Measurements from ENCODE around the gene NPTXR. TPM values are rescaled to one million over a fixed set of nuclear protein-coding genes. Genes with fewer than 3 reads are reported as not detected.

NPTXR gene
- total and polyA plus RNA-seq, 2 experiments from 2014 or later: 0.99 to 2.7 TPM

DNA sequence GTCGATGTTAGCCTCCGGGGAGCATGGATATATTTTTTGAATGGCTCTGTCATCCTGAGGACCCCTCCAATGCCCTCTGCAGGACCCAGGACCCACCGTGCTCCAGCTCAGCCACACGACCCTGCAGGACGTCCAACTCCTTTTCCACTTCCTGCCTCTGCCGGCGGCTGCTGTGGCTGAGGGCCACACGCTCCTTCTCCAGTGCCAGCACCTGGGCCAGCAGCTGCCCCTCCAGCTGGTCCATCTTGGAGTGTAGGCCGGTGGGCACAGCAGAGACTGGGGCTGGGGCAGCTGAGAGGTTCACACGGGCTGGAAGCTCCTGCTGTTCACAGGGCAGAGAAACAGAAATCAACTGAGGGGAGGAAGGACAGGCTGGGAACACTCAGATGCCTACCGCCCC, 15.6 kb downstream of the NPTXR start:
- Histone ChIP-seq H3K4me3 (no peak overlapping the region), H3K9me3 (ENCODE audit: low read depth) (no peaks in the 10 kb centered on the region), H4K20me1 (ENCODE audit: insufficient read depth) (no peaks in the 10 kb centered on the region), H3K9ac (no peak overlapping the region), H3K36me3 (ENCODE audit: low read depth) (no peaks in the 10 kb centered on the region), H3K27ac (no peak overlapping the region), H3K4me2 (ENCODE audit: unreplicated experiment) (no peak overlapping the region), H3K9me2 (ENCODE audit: insufficient read depth) (no peaks in the 10 kb centered on the region), H3F3A (ENCODE audit: insufficient read depth) (no peaks in the 10 kb centered on the region), H3K27me3 (replicated peaks; ENCODE audit: insufficient read depth) (no peaks in the 10 kb centered on the region), H3K79me2 (ENCODE audit: insufficient read depth) (no peaks in the 10 kb centered on the region), H3K4me1 (ENCODE audit: insufficient read depth) (no peaks in the 10 kb centered on the region), H2AFZ (no peak overlapping the region)
- in situ Hi-C loops (cut with MboI): no loop called here
- TF ChIP-seq EZH2phosphoT487 (IDR thresholded peaks at IDR 0.05; ENCODE audit: insufficient read depth, low read depth) (no peak), EZH2 (IDR thresholded peaks at IDR 0.05; ENCODE audit: insufficient read depth, poor library complexity, severe bottlenecking) (no peak)
- DNase-seq: no peak
- 67 to 70% methylated on average over 11 of the region's 11 CpGs for WGBS, 2 experiments (ENCODE audit: low coverage in 1 of 2, low lambda C conversion rate in 2 of 2, missing lambda C conversion rate in 2 of 2)

DNA sequence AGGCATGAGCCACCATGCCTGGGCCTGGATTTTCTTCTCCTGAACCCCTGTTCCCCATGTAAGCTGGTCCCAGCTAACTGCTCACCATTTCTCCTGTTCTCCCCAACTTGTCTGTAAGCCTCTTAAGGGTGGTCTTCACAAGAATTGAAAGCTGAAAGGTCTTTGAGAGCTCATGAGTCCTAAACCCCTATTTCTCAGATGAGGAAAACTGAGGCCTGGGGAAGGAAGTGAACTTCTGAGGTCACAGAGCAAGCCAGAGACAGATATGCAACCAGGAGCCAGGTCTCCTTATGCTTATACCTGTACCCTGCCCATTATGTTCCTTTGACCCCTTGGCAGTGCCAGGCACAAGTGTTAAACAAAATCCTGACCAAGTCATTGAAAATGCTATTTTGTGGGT, 16.3 kb downstream of the NPTXR start:
- no peak overlapping the region for H3K9ac ChIP-seq
- no peaks in the 10 kb centered on the region for H4K20me1 ChIP-seq (ENCODE audit: insufficient read depth)
- H3K36me3 ChIP-seq (ENCODE audit: low read depth): no peaks in the 10 kb centered on the region
- in situ Hi-C loops (cut with MboI): no loop called here
- no peaks in the 10 kb centered on the region for H3F3A ChIP-seq (ENCODE audit: insufficient read depth)
- no peak overlapping the region for H3K4me3 ChIP-seq
- H3K79me2 ChIP-seq (ENCODE audit: insufficient read depth): no peaks in the 10 kb centered on the region
- H2AFZ ChIP-seq: no peak overlapping the region
- H3K27ac ChIP-seq: no peak overlapping the region
- TF ChIP-seq EZH2 (IDR thresholded peaks at IDR 0.05; ENCODE audit: insufficient read depth, poor library complexity, severe bottlenecking) (no peak), EZH2phosphoT487 (IDR thresholded peaks at IDR 0.05; ENCODE audit: insufficient read depth, low read depth) (no peak)
- DNase-seq: no peak
- no peaks in the 10 kb centered on the region for H3K9me3 ChIP-seq (ENCODE audit: low read depth)
- H3K4me1 ChIP-seq (ENCODE audit: insufficient read depth): no peaks in the 10 kb centered on the region
- no peaks in the 10 kb centered on the region for H3K9me2 ChIP-seq (ENCODE audit: insufficient read depth)
- no peak overlapping the region for H3K4me2 ChIP-seq (ENCODE audit: unreplicated experiment)
- H3K27me3 ChIP-seq (replicated peaks; ENCODE audit: insufficient read depth): no peaks in the 10 kb centered on the region

DNA sequence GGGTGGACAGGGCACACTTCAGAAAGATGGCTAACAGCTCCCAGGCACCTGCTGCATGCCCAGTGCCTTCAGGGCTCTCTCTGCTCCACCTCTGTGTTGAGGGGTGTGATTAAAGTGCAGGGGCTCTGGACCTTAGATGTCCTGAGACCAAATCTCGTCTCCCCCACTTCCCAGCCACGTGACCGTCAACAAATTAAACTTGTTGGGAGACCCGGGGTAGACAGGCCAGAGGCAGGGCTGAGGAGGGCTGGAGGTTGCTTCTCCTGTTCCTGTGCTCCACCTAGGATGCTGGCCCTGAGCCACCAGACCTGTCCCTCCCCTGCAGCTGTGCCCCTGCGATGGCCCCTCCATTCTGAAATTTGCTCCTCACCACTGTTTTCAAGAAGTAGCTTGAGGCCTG, 17.0 kb downstream of the NPTXR start:
- Histone ChIP-seq H3K79me2 (ENCODE audit: insufficient read depth) (no peaks in the 10 kb centered on the region), H4K20me1 (ENCODE audit: insufficient read depth) (no peaks in the 10 kb centered on the region), H3K4me2 (ENCODE audit: unreplicated experiment) (no peak overlapping the region), H3K9ac (no peak overlapping the region), H3K36me3 (ENCODE audit: low read depth) (no peaks in the 10 kb centered on the region), H3K4me3 (no peak overlapping the region), H3K9me3 (ENCODE audit: low read depth) (no peaks in the 10 kb centered on the region), H3K4me1 (ENCODE audit: insufficient read depth) (no peaks in the 10 kb centered on the region), H3F3A (ENCODE audit: insufficient read depth) (no peaks in the 10 kb centered on the region), H2AFZ (no peak overlapping the region), H3K27me3 (replicated peaks; ENCODE audit: insufficient read depth) (no peaks in the 10 kb centered on the region), H3K27ac (no peak overlapping the region), H3K9me2 (ENCODE audit: insufficient read depth) (no peaks in the 10 kb centered on the region)
- 68% methylated on average over 5 of the region's 5 CpGs for WGBS, 2 experiments (ENCODE audit: low coverage in 1 of 2, low lambda C conversion rate in 2 of 2, missing lambda C conversion rate in 2 of 2)
- no peak for DNase-seq
- TF ChIP-seq EZH2 (IDR thresholded peaks at IDR 0.05; ENCODE audit: insufficient read depth, poor library complexity, severe bottlenecking): no peak
- in situ Hi-C loops (cut with MboI): no loop called here

DNA sequence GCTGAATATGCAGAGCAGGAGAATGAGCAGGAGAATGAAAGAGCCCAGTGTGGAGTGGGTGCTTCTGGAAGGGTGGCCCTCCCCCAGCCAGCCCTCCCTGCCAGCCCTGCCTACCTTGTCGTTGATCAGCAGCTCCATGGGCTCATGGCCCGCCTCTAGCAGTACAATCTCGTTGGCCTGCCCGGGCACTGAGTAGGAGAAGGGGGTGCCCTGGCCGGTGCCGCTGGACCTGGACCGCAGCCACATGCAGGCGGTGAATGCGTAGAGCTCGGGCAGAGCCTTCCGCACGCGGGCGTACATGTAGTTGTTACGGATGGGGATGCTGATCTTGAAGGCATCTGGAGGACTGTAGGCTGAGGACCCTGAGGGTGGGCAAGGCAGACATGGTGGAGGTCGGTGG, 17.4 kb downstream of the NPTXR start:
- Histone ChIP-seq H3K4me1 (ENCODE audit: insufficient read depth) (no peaks in the 10 kb centered on the region), H3K4me2 (ENCODE audit: unreplicated experiment) (no peak overlapping the region), H4K20me1 (ENCODE audit: insufficient read depth) (no peaks in the 10 kb centered on the region), H2AFZ (no peak overlapping the region), H3K4me3 (no peak overlapping the region), H3K9me3 (ENCODE audit: low read depth) (no peaks in the 10 kb centered on the region), H3K27me3 (replicated peaks; ENCODE audit: insufficient read depth) (no peaks in the 10 kb centered on the region), H3K79me2 (ENCODE audit: insufficient read depth) (no peaks in the 10 kb centered on the region), H3K27ac (no peak overlapping the region), H3K36me3 (ENCODE audit: low read depth) (no peaks in the 10 kb centered on the region), H3F3A (ENCODE audit: insufficient read depth) (no peaks in the 10 kb centered on the region), H3K9ac (no peak overlapping the region), H3K9me2 (ENCODE audit: insufficient read depth) (no peaks in the 10 kb centered on the region)
- TF ChIP-seq EZH2 (IDR thresholded peaks at IDR 0.05; ENCODE audit: insufficient read depth, poor library complexity, severe bottlenecking) (no peak), EZH2phosphoT487 (IDR thresholded peaks at IDR 0.05; ENCODE audit: insufficient read depth, low read depth) (no peak)
- WGBS, 2 experiments (ENCODE audit: low coverage in 1 of 2, low lambda C conversion rate in 2 of 2, missing lambda C conversion rate in 2 of 2): 70 to 71% methylated on average over 16 of the region's 16 CpGs
- DNase-seq: no peak
- in situ Hi-C loops (cut with MboI): no loop called here

DNA sequence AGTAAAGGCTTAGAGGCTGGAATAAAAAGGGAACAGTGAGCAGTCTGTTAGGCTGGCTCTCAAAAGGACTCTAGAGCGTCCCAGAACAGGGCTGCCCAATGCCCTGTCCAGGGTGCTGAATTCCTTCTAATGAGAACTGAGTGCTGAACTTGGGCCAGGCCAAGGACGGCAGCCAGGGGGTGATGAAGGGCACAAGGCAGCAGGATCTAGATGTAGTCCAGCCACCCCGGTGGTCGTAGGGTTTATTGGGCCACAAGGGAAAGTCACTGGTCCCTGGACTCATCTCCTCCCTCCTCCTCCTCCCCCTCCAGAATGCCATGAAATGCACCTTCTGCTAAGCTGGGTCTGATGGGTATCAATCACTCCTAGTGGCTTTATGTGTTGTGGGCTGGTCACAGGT, 19.2 kb downstream of the NPTXR start:
- in situ Hi-C loops (cut with MboI): no loop called here
- peak; percentile 88 for DNase-seq
- Histone ChIP-seq H3K4me3 (no peak overlapping the region), H3K9me3 (ENCODE audit: low read depth) (no peaks in the 10 kb centered on the region), H3K9me2 (ENCODE audit: insufficient read depth) (no peaks in the 10 kb centered on the region), H2AFZ (no peak overlapping the region), H3K27me3 (replicated peaks; ENCODE audit: insufficient read depth) (no peaks in the 10 kb centered on the region), H3F3A (ENCODE audit: insufficient read depth) (no peaks in the 10 kb centered on the region), H3K9ac (no peak overlapping the region), H3K4me2 (ENCODE audit: unreplicated experiment) (no peak overlapping the region), H3K27ac (no peak overlapping the region), H4K20me1 (ENCODE audit: insufficient read depth) (no peaks in the 10 kb centered on the region), H3K36me3 (ENCODE audit: low read depth) (no peaks in the 10 kb centered on the region), H3K79me2 (ENCODE audit: insufficient read depth) (no peaks in the 10 kb centered on the region), H3K4me1 (ENCODE audit: insufficient read depth) (no peaks in the 10 kb centered on the region)
- 6 to 12% methylated on average over 4 of the region's 4 CpGs for WGBS, 2 experiments (ENCODE audit: low coverage in 1 of 2, low lambda C conversion rate in 2 of 2, missing lambda C conversion rate in 2 of 2)
- no peak for TF ChIP-seq EZH2phosphoT487 (IDR thresholded peaks at IDR 0.05; ENCODE audit: insufficient read depth, low read depth)
- TF ChIP-seq EZH2 (IDR thresholded peaks at IDR 0.05; ENCODE audit: insufficient read depth, poor library complexity, severe bottlenecking): no peak

Measured in GM23248 (cell line).